Astrocyte (in vitro differentiated cells and primary cell): ENCODE measurements around the gene STAB1. TPM values are rescaled to one million over a fixed set of nuclear protein-coding genes. Genes with fewer than 3 reads are reported as not detected.

ENCODE experiments used
- DNase-seq: peaks from one replicate; pipeline ENCODE4 v3.0.0-alpha.2; 2010; ENCODE audit warnings: low read depth
- FAIRE-seq: peaks from 2 replicates; lab custom pipeline; 2011; peaks lifted over from hg19 to GRCh38; lab: Jason Lieb, UNC
- H2AFZ ChIP-seq: 2 replicates; pipeline ENCODE4 v1.6.0; 2012; ENCODE audit warnings: low read depth, low read length, inconsistent platforms
- H3K27ac ChIP-seq: 2 replicates; pipeline ENCODE4 v1.5.1; 2011; ENCODE audit warnings: low read depth, low read length, inconsistent platforms
- H3K27me3 ChIP-seq: 2 replicates; pipeline ENCODE4 v1.6.0; 2011; ENCODE audit warnings: low read length, inconsistent platforms; ENCODE audit not compliant: insufficient read depth
- H3K36me3 ChIP-seq: 2 replicates; pipeline ENCODE4 v1.5.1; 2011; ENCODE audit warnings: low read length, inconsistent platforms; ENCODE audit not compliant: insufficient read depth
- H3K4me1 ChIP-seq: 2 replicates; pipeline ENCODE4 v1.5.1; 2011; ENCODE audit warnings: low read length, inconsistent platforms; ENCODE audit not compliant: insufficient read depth
- H3K4me2 ChIP-seq: 2 replicates; pipeline ENCODE4 v1.6.0; 2012; ENCODE audit warnings: low read length, inconsistent platforms
- H3K4me3 ChIP-seq: 2 replicates; pipeline ENCODE4 v1.5.1; 2011; ENCODE audit warnings: low read depth, mild to moderate bottlenecking, low read length, inconsistent platforms; ENCODE audit not compliant: insufficient read depth
- H3K79me2 ChIP-seq: 2 replicates; pipeline ENCODE4 v1.6.0; 2012; ENCODE audit warnings: mild to moderate bottlenecking, low read length, inconsistent platforms; ENCODE audit not compliant: insufficient read depth
- H3K9ac ChIP-seq: 2 replicates; pipeline ENCODE4 v1.6.0; 2012; ENCODE audit warnings: mild to moderate bottlenecking, low read length, inconsistent platforms
- H3K9me3 ChIP-seq: 2 replicates; pipeline ENCODE4 v1.5.1; 2012; ENCODE audit warnings: low read depth, mild to moderate bottlenecking, low read length, inconsistent platforms; ENCODE audit not compliant: insufficient read depth
- H4K20me1 ChIP-seq: 2 replicates; pipeline ENCODE4 v1.6.0; 2012; ENCODE audit warnings: low read length, inconsistent platforms; ENCODE audit not compliant: insufficient read depth
- H3K27ac Mint-ChIP-seq: one replicate; pipeline ENCODE4 v1.8.0; 2021; ENCODE audit warnings: mild to moderate bottlenecking, mixed read lengths; ENCODE audit not compliant: unreplicated experiment
- H3K27me3 Mint-ChIP-seq: one replicate; pipeline ENCODE4 v1.8.0; 2021; ENCODE audit warnings: low read depth, mixed read lengths; ENCODE audit not compliant: unreplicated experiment
- H3K36me3 Mint-ChIP-seq: one replicate; pipeline ENCODE4 v1.8.0; 2021; ENCODE audit warnings: low read depth, mixed read lengths; ENCODE audit not compliant: unreplicated experiment
- H3K4me1 Mint-ChIP-seq: one replicate; pipeline ENCODE4 v1.8.0; 2021; ENCODE audit warnings: low read depth, mixed read lengths; ENCODE audit not compliant: unreplicated experiment
- H3K4me3 Mint-ChIP-seq: one replicate; pipeline ENCODE4 v1.8.0; 2021; ENCODE audit warnings: mild to moderate bottlenecking, moderate library complexity, mixed read lengths; ENCODE audit not compliant: unreplicated experiment
- H3K9me3 Mint-ChIP-seq: one replicate; pipeline ENCODE4 v1.8.0; 2021; ENCODE audit warnings: mild to moderate bottlenecking, mixed read lengths; ENCODE audit not compliant: unreplicated experiment
- CTCF ChIP-seq: IDR thresholded peaks from 2 replicates; pipeline ENCODE4 v1.5.1; 2011; ENCODE audit warnings: low read depth, mild to moderate bottlenecking, inconsistent platforms, low read length, moderate library complexity; ENCODE audit not compliant: insufficient read depth
- EZH2 ChIP-seq: IDR thresholded peaks from 2 replicates; pipeline ENCODE4 v1.6.1; 2012; ENCODE audit warnings: mild to moderate bottlenecking, low read length, inconsistent platforms; ENCODE audit not compliant: insufficient read depth
- total RNA-seq: library from RNA; stranded (reverse); gene quantifications from 2 replicates; pipeline ENCODE4 v1.2.1, GENCODE V29; 2021

STAB1 gene
- total RNA-seq, 1 donor from 2014 or later: 0.39 TPM

DNA sequence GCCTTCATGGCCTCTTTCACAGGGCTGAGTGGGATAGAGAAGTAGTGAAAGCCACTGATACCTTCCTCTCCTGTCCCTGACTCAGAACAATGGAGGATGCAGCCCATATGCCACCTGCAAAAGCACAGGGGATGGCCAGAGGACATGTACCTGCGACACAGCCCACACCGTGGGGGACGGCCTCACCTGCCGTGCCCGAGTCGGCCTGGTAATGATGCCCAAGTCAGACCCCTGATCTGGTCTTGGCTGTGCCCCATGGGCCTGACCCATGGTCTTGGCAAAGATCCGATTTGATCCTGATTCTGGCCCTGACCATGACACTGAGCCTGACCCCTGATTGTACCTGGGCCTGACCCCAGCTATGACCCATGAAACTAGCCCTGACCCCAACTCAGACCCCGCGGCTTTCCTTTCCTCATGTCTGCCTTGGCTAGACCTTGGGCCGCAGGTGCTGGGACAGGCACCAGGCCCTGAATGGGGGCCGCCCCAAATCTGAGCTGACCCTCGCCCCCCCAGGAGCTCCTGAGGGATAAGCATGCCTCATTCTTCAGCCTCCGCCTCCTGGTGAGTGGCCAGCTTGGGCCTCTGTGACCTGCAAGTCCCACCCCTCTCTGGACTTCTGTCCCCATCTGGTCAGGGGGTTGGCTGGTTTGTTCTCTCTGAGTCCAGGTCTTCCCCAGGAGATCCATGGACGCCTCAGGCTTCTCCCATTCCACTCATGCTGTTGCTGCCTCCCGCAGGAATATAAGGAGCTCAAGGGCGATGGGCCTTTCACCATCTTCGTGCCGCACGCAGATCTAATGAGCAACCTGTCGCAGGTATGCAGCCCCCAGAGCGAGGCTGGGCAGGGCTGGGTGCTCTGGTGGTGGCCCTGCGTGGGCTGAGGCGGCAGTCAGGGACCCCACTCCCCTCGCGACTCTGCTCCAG is 22.9 kb downstream of the STAB1 start:
- no peak for FAIRE-seq
- Mint-ChIP-seq H3K27ac (no peak overlapping the region), H3K9me3 (no peaks in the 10 kb centered on the region), H3K36me3 (no peaks in the 10 kb centered on the region), H3K27me3 (peaks cover 30% of the 10 kb centered on the region), H3K4me1 (no peaks in the 10 kb centered on the region), H3K4me3 (no peak overlapping the region)
- Histone ChIP-seq H3K27ac (no peak overlapping the region), H3K4me1 (no peaks in the 10 kb centered on the region), H3K4me3 (no peak overlapping the region), H3K9ac (no peak overlapping the region), H4K20me1 (no peaks in the 10 kb centered on the region), H3K79me2 (no peaks in the 10 kb centered on the region), H3K36me3 (no peaks in the 10 kb centered on the region), H3K27me3 (no peaks in the 10 kb centered on the region), H3K9me3 (no peaks in the 10 kb centered on the region), H3K4me2 (no peak overlapping the region), H2AFZ (peak overlapping the region; percentile 41)
- no peak for DNase-seq
- TF ChIP-seq CTCF: no peak
- TF ChIP-seq EZH2: no peak

DNA sequence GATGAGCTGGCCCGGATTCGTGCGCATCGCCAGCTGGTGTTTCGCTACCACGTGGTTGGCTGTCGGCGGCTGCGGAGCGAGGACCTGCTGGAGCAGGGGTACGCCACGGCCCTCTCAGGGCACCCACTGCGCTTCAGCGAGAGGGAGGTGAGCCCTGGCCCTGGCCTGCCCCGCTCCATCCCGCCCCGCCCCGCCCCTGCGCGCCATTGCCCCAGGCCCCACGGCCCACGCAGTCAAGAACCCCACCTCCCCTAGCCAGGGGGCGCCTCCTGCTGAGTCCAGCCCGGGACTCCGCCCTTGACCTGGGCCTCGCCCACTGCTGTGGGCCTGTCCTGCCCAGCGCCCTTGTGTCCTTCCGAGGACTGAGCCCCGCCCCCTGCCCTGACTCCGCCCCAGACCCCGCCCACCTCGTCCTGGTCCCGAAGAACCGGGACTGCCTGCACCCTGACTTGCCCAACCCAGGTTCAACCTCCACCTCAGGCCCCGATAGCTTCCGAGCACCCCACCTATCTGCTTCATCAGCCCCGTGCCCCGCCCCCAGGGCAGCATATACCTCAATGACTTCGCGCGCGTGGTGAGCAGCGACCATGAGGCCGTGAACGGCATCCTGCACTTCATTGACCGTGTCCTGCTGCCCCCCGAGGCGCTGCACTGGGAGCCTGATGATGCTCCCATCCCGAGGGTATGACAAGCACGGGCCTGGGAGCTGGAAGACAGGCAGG is 23.7 kb downstream of the STAB1 start:
- H3K4me1 Mint-ChIP-seq: no peaks in the 10 kb centered on the region
- DNase-seq: no peak
- no peak overlapping the region for H3K4me3 ChIP-seq
- FAIRE-seq: no peak
- peaks cover 8% of the 10 kb centered on the region for H4K20me1 ChIP-seq
- peaks cover 2% of the 10 kb centered on the region for H3K36me3 Mint-ChIP-seq
- no peaks in the 10 kb centered on the region for H3K36me3 ChIP-seq
- TF ChIP-seq CTCF (no peak), EZH2 (no peak)
- no peaks in the 10 kb centered on the region for H3K27me3 ChIP-seq
- H3K9me3 ChIP-seq: no peaks in the 10 kb centered on the region
- H3K79me2 ChIP-seq: no peaks in the 10 kb centered on the region
- H3K9ac ChIP-seq: no peak overlapping the region
- H3K4me2 ChIP-seq: no peak overlapping the region
- H3K4me3 Mint-ChIP-seq: no peak overlapping the region
- H3K4me1 ChIP-seq: no peaks in the 10 kb centered on the region
- H3K27ac ChIP-seq: no peak overlapping the region
- H3K27ac Mint-ChIP-seq: no peak overlapping the region
- H3K9me3 Mint-ChIP-seq: no peaks in the 10 kb centered on the region
- H3K27me3 Mint-ChIP-seq: peaks cover 26% of the 10 kb centered on the region
- H2AFZ ChIP-seq: peak overlapping the region; percentile 41
